Measurements from ENCODE around the gene HIRA.

HIRA gene

DNA sequence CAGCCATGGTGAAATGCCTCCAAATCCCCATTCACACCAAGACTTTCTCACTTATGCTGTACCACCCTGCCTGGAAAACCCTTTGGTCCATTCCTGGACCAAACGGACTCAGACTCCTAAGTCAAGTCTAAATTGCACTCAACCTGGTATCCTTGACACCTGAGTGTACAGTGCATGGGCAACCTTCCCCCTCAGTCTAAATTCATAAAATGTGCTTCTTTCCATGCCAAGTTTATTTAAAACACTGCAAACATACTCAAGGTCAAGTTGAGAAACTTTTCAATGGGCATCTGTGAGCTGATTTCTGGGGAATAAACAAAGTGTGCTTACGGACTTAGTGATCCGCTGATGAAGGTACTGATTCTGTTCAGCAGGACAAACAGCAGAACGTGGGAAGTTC lies 26.4 kb downstream of the HIRA start:
- in situ Hi-C loops (cut with MboI; ENCODE audit: low pct_unique_long_range_greater_than_20kb, low sequenced_read_pairs, unreplicated experiment) = no loop called here
- TF ChIP-seq, protein P1, sequence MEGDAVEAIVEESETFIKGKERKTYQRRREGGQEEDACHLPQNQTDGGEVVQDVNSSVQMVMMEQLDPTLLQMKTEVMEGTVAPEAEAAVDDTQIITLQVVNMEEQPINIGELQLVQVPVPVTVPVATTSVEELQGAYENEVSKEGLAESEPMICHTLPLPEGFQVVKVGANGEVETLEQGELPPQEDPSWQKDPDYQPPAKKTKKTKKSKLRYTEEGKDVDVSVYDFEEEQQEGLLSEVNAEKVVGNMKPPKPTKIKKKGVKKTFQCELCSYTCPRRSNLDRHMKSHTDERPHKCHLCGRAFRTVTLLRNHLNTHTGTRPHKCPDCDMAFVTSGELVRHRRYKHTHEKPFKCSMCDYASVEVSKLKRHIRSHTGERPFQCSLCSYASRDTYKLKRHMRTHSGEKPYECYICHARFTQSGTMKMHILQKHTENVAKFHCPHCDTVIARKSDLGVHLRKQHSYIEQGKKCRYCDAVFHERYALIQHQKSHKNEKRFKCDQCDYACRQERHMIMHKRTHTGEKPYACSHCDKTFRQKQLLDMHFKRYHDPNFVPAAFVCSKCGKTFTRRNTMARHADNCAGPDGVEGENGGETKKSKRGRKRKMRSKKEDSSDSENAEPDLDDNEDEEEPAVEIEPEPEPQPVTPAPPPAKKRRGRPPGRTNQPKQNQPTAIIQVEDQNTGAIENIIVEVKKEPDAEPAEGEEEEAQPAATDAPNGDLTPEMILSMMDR (IDR thresholded peaks at IDR 0.05; ENCODE audit: extremely low read depth, insufficient read depth, missing control alignments) = no peak
- DNase-seq (ENCODE audit: low spot score) = no peak

DNA sequence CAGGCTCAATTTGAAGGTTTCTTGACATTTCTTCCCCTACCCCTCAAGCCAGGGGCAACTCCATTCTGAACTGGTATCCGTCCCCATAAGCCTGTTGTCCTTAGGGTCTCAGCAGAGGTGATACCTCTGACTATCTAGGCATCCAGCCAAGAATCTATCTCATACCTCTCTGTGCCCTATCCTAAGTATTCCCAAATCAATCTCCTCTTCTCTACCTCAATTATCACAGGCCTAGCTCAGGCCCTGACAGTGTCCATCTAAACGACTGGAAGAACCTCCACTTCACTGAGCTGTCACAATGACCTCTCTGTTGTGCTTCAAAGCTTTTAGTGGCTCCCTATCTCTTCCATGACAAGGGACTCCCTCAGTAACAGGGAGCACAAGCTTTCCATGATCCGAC lies 26.9 kb downstream of the HIRA start:
- TF ChIP-seq, protein P1 (IDR thresholded peaks at IDR 0.05; ENCODE audit: extremely low read depth, insufficient read depth, missing control alignments) = no peak
- no peak for DNase-seq (ENCODE audit: low spot score)
- in situ Hi-C loops (cut with MboI; ENCODE audit: low pct_unique_long_range_greater_than_20kb, low sequenced_read_pairs, unreplicated experiment) = no loop called here

DNA sequence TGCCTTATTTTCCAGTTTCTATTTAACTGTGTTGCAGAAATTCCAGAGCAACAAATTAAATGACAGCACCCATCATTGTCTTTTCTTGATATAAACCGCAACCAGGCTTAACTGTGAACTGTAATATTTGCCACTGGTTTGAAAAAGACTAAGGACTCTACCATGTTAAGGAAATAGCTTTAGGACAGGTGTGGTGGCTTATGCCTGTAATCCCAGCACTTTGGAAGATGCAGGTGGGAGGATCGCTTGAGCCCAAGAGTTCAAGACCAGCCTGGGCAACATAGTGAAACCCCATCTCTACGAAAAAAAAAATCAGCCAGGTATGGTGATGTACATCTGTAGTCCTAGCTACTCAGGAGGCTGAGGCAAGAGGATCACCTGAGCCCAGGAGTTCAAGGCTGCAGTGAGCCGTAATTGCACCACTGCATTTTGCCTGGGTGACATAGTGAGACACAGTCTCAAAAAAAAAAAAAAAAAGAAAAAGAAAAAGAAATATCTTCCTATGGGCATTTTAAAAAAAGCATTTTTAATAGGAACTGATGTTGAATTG lies 28.8 kb downstream of the HIRA start:
- in situ Hi-C loops (cut with MboI; ENCODE audit: low pct_unique_long_range_greater_than_20kb, low sequenced_read_pairs, unreplicated experiment) = no loop called here
- DNase-seq (ENCODE audit: low spot score) = no peak
- TF ChIP-seq, protein P1 (IDR thresholded peaks at IDR 0.05; ENCODE audit: extremely low read depth, insufficient read depth, missing control alignments) = no peak

DNA sequence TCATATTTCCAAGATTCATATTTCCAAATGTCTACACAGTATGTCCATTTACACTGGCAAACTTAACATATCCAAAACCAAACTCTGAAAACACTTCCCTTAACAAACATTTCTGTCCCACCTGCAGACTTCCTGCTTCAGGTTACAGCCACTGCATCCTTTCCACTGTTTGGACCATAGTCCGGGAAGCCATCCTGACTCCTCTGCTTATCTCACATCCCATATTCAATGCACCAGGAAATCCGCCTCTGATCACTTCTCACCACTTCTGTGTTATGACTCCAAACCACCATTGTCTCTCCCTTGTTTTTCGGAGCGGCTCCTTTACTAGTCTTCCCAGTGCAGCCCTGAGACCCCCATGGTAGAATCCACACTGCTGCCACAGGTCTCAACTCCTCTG lies 30.1 kb downstream of the HIRA start:
- in situ Hi-C loops (cut with MboI; ENCODE audit: low pct_unique_long_range_greater_than_20kb, low sequenced_read_pairs, unreplicated experiment) = no loop called here
- DNase-seq (ENCODE audit: low spot score) = no peak
- TF ChIP-seq, protein P1 (IDR thresholded peaks at IDR 0.05; ENCODE audit: extremely low read depth, insufficient read depth, missing control alignments) = no peak

DNA sequence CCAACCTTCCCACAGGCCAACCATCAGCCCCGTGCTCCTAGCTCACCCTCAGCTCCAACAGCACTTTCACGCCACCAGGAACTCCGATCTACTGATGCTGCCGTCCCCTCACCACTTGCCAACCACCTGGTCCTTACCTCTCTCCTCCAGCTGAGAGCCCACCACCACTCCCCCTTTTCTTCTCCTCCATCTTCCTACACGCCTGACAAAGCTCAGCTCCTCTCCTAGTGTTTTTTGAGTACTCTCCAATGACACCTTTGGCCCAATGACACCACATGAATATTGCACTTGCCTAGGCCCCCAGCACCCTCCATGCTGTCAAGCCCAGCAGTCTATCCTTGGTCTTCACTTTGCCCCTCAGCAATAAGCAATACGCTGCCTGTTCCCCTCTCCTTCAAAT lies 30.7 kb downstream of the HIRA start:
- TF ChIP-seq, protein P1 (IDR thresholded peaks at IDR 0.05; ENCODE audit: extremely low read depth, insufficient read depth, missing control alignments) = no peak
- DNase-seq (ENCODE audit: low spot score) = no peak
- in situ Hi-C loops (cut with MboI; ENCODE audit: low pct_unique_long_range_greater_than_20kb, low sequenced_read_pairs, unreplicated experiment) = no loop called here

DNA sequence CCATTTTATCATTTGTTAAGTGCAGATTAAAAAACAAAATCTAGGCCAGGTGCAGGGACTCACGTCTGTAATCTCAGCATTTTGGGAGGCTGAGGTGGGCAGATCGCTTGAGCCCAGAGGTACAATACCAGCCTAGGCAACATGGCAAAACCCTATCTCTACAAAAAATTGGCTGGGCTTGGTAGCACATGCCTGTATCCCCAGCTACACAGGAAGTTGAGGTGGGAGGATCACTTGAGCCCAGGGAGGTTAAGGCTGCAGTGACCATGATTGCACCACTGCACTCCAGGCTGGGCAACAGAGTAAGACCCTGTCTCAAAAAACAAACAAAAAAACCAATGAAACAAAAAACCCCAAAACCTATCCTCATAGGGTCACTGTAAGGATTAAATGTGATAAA lies 32.9 kb downstream of the HIRA start:
- in situ Hi-C loops (cut with MboI; ENCODE audit: low pct_unique_long_range_greater_than_20kb, low sequenced_read_pairs, unreplicated experiment) = loop anchor here (10.0 kb wide), 1 partner anchor 236 kb away; no protein-coding TSS in a partner anchor
- no peak for DNase-seq (ENCODE audit: low spot score)
- TF ChIP-seq, protein P1 (IDR thresholded peaks at IDR 0.05; ENCODE audit: extremely low read depth, insufficient read depth, missing control alignments) = no peak

Data from GM13977 (cell line).